Neural cell (in vitro differentiated cells): Measurements from ENCODE around the gene SPATS2L.

Experiments used
- POLR2AphosphoS5 ChIP-seq: IDR thresholded peaks from 2 replicates; pipeline ENCODE4 v1.6.1; 2012
- TF ChIP-seq, protein P1 (sequence below): fragments of 450-650 bp; IDR thresholded peaks from 2 replicates; pipeline ENCODE4 v1.5.1; 2014; ENCODE audit warnings: antibody characterized with exemption, mild to moderate bottlenecking, moderate library complexity; ENCODE audit not compliant: poor library complexity, severe bottlenecking
- TF ChIP-seq, protein P2 (sequence below): IDR thresholded peaks from 2 replicates; pipeline ENCODE4 v1.6.1; 2012; ENCODE audit warnings: borderline replicate concordance

DNA sequence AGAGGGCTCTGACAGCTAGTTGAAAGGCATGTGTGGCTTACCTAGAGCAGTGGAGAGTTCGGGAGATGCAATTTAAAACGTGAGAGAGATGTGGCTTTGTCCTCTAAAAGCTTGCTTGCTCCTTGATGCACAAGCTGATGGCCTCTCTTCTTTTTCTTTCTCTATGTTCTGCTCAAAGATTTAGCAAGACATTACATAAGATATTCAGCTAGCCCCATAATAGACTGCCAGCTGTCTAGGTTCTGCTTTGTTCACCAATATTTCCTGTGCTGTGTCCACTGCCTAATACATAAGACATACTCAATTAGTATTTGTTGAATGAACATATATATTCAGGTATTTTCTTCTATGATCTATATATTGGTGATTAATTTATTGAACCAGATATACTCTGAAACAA lies 31.1 kb downstream of the SPATS2L start:
- TF ChIP-seq, protein P1, sequence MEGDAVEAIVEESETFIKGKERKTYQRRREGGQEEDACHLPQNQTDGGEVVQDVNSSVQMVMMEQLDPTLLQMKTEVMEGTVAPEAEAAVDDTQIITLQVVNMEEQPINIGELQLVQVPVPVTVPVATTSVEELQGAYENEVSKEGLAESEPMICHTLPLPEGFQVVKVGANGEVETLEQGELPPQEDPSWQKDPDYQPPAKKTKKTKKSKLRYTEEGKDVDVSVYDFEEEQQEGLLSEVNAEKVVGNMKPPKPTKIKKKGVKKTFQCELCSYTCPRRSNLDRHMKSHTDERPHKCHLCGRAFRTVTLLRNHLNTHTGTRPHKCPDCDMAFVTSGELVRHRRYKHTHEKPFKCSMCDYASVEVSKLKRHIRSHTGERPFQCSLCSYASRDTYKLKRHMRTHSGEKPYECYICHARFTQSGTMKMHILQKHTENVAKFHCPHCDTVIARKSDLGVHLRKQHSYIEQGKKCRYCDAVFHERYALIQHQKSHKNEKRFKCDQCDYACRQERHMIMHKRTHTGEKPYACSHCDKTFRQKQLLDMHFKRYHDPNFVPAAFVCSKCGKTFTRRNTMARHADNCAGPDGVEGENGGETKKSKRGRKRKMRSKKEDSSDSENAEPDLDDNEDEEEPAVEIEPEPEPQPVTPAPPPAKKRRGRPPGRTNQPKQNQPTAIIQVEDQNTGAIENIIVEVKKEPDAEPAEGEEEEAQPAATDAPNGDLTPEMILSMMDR: no peak
- TF ChIP-seq POLR2AphosphoS5: no peak
- TF ChIP-seq, protein P2, sequence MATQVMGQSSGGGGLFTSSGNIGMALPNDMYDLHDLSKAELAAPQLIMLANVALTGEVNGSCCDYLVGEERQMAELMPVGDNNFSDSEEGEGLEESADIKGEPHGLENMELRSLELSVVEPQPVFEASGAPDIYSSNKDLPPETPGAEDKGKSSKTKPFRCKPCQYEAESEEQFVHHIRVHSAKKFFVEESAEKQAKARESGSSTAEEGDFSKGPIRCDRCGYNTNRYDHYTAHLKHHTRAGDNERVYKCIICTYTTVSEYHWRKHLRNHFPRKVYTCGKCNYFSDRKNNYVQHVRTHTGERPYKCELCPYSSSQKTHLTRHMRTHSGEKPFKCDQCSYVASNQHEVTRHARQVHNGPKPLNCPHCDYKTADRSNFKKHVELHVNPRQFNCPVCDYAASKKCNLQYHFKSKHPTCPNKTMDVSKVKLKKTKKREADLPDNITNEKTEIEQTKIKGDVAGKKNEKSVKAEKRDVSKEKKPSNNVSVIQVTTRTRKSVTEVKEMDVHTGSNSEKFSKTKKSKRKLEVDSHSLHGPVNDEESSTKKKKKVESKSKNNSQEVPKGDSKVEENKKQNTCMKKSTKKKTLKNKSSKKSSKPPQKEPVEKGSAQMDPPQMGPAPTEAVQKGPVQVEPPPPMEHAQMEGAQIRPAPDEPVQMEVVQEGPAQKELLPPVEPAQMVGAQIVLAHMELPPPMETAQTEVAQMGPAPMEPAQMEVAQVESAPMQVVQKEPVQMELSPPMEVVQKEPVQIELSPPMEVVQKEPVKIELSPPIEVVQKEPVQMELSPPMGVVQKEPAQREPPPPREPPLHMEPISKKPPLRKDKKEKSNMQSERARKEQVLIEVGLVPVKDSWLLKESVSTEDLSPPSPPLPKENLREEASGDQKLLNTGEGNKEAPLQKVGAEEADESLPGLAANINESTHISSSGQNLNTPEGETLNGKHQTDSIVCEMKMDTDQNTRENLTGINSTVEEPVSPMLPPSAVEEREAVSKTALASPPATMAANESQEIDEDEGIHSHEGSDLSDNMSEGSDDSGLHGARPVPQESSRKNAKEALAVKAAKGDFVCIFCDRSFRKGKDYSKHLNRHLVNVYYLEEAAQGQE: no peak
